Breast epithelium (tissue), 3 donors: ENCODE results near the gene ZNG1F.
"Not testable (repeated sequence)": the region's sequence is repeated elsewhere in the genome, so short reads cannot be mapped to it uniquely, and the experiment has no call there.

Source experiments
- CTCF ChIP-seq, 3 donors: fragments of 450-650 bp; IDR thresholded peaks; one replicate each; pipeline ENCODE4 v1.5.1; 2016 to 2017; ENCODE audit warnings: antibody characterized with exemption in 3 of 3, mild to moderate bottlenecking in 3 of 3, moderate library complexity in 3 of 3
- POLR2A ChIP-seq: fragments of 450-650 bp; IDR thresholded peaks from one replicate; pipeline ENCODE4 v1.6.1; 2016; ENCODE audit warnings: antibody characterized with exemption, mild to moderate bottlenecking, moderate library complexity
- POLR2AphosphoS5 ChIP-seq, 3 donors: sonication (generic); formaldehyde crosslinking; IDR thresholded peaks; one replicate each; pipeline ENCODE4 v1.6.1; 2017; ENCODE audit warnings: antibody characterized with exemption in 3 of 3

DNA sequence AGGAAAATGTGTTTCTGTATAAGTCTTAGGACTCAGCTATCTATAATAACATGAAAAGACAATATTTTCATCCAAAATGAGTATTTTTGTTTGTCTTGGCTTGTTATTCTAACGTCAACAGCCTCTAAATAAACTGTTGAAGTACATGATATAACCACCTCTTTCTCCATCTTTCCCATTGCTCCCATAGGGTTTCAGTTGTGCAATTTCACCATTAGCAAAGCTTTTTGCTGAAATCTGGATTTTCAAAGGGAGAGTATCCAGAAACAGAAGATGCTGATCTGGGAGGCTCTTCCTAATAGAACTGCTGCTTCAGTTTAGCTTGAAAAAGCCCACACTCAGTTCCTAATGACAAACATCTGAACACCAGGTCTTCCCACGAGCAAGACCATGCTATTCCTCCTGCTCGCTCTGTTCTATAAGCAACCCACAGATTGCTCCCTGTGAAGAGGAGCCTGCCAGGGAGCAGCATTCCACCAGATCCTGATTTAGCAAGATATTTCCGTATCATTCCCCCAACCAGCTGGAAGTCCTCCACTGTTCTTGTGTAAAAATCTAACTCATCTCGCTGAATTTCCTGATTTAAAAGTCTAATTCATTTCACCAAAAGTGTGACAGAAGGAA lies 101.8 kb downstream of the ZNG1F start:
- TF ChIP-seq CTCF (IDR thresholded peaks at IDR 0.05); POLR2A; POLR2AphosphoS5 (IDR thresholded peaks at IDR 0.05): not testable (repeated sequence)
